H9 (cell line): ENCODE results near the gene DIAPH3. TPM values are rescaled to one million over a fixed set of nuclear protein-coding genes. Genes with fewer than 3 reads are reported as not detected.

Experiments
- DNase-seq: peaks from one replicate; pipeline ENCODE4 v3.0.0-alpha.2; 2017
- H2AFZ ChIP-seq: one replicate; pipeline ENCODE4 v1.6.1; 2013; ENCODE audit warnings: mild to moderate bottlenecking, low read length, control low read depth, moderate library complexity
- H2AK5ac ChIP-seq: 2 replicates; pipeline ENCODE4 v1.6.1; 2013; ENCODE audit warnings: low read length, control low read depth, mixed read lengths; ENCODE audit not compliant: insufficient read length
- H2BK120ac ChIP-seq: one replicate; pipeline ENCODE4 v1.6.1; 2013; ENCODE audit warnings: low read depth, mild to moderate bottlenecking, low read length, control low read depth, inconsistent platforms; ENCODE audit not compliant: poor library complexity, severe bottlenecking
- H2BK12ac ChIP-seq: 2 replicates; pipeline ENCODE4 v1.6.1; 2013; ENCODE audit warnings: low read length, control low read depth, mixed read lengths, low read depth; ENCODE audit not compliant: insufficient read length
- H2BK15ac ChIP-seq: 2 replicates; pipeline ENCODE4 v1.6.1; 2013; ENCODE audit warnings: low read depth, low read length, control low read depth
- H2BK20ac ChIP-seq: one replicate; pipeline ENCODE4 v1.6.1; 2013; ENCODE audit warnings: low read depth, mild to moderate bottlenecking, low read length, control low read depth, inconsistent platforms; ENCODE audit not compliant: poor library complexity, severe bottlenecking
- H2BK5ac ChIP-seq: 2 replicates; pipeline ENCODE4 v1.6.1; 2013; ENCODE audit warnings: low read length, control low read depth, mixed read lengths; ENCODE audit not compliant: insufficient read length
- H3K14ac ChIP-seq: 2 replicates; pipeline ENCODE4 v1.6.1; 2013; ENCODE audit warnings: low read length, control low read depth; ENCODE audit not compliant: insufficient read depth
- H3K18ac ChIP-seq: 2 replicates; pipeline ENCODE4 v1.6.1; 2013; ENCODE audit warnings: low read depth, mild to moderate bottlenecking, mixed read lengths, low read length, control low read depth; ENCODE audit not compliant: insufficient read length
- H3K23ac ChIP-seq: 2 replicates; pipeline ENCODE4 v1.6.1; 2013; ENCODE audit warnings: low read length, control low read depth, mixed read lengths, low read depth; ENCODE audit not compliant: insufficient read length
- H3K23me2 ChIP-seq: 2 replicates; pipeline ENCODE4 v1.6.1; 2013; ENCODE audit warnings: low read depth, mild to moderate bottlenecking, mixed read lengths, low read length, control low read depth; ENCODE audit not compliant: insufficient read length, poor library complexity, severe bottlenecking
- H3K27ac ChIP-seq: 2 replicates; pipeline ENCODE4 v1.5.1; 2013; ENCODE audit warnings: low read length, control low read depth, mixed read lengths, low read depth; ENCODE audit not compliant: insufficient read length
- H3K27me3 ChIP-seq: 2 replicates; pipeline ENCODE4 v1.6.1; 2013; ENCODE audit warnings: low read length, control low read depth, inconsistent platforms; ENCODE audit not compliant: insufficient read depth
- H3K4ac ChIP-seq: 2 replicates; pipeline ENCODE4 v1.6.1; 2013; ENCODE audit warnings: low read depth, mild to moderate bottlenecking, control low read depth, inconsistent platforms, low read length, moderate library complexity
- H3K4me1 ChIP-seq: 2 replicates; pipeline ENCODE4 v1.6.1; 2013; ENCODE audit warnings: low read length, control low read depth, inconsistent platforms; ENCODE audit not compliant: insufficient read depth
- H3K4me2 ChIP-seq: 2 replicates; pipeline ENCODE4 v1.6.1; 2013; ENCODE audit warnings: low read length, control low read depth, mixed read lengths; ENCODE audit not compliant: insufficient read length, insufficient read depth
- H3K56ac ChIP-seq: 2 replicates; pipeline ENCODE4 v1.6.1; 2013; ENCODE audit warnings: low read depth, mild to moderate bottlenecking, mixed read lengths, low read length, control low read depth; ENCODE audit not compliant: insufficient read length
- H3K79me1 ChIP-seq: 2 replicates; pipeline ENCODE4 v1.6.1; 2013; ENCODE audit warnings: low read depth, mild to moderate bottlenecking, moderate library complexity, low read length, control low read depth, inconsistent platforms; ENCODE audit not compliant: insufficient read depth, poor library complexity, severe bottlenecking
- H3K79me2 ChIP-seq: 2 replicates; pipeline ENCODE4 v1.6.1; 2013; ENCODE audit warnings: low read length, control low read depth, inconsistent platforms; ENCODE audit not compliant: insufficient read depth
- H3K9ac ChIP-seq: 2 replicates; pipeline ENCODE4 v1.6.1; 2013; ENCODE audit warnings: low read length, control low read depth, mixed read lengths; ENCODE audit not compliant: insufficient read length; ENCODE audit errors: extremely low read depth
- H3K9me3 ChIP-seq: one replicate; pipeline ENCODE4 v1.6.1; 2013; ENCODE audit warnings: low read depth, low read length, inconsistent platforms; ENCODE audit not compliant: control insufficient read depth
- H3T11ph ChIP-seq: one replicate; pipeline ENCODE4 v1.6.1; 2013; ENCODE audit warnings: mild to moderate bottlenecking, low read length, control low read depth, inconsistent platforms
- H4K20me1 ChIP-seq: one replicate; pipeline ENCODE4 v1.6.1; 2013; ENCODE audit not compliant: control insufficient read depth, insufficient read length, insufficient read depth
- H4K5ac ChIP-seq: 2 replicates; pipeline ENCODE4 v1.6.1; 2013; ENCODE audit warnings: low read depth, mild to moderate bottlenecking, mixed read lengths, low read length, control low read depth; ENCODE audit not compliant: insufficient read length
- H4K8ac ChIP-seq: replicated peaks from 2 replicates; pipeline ENCODE4 v1.6.1; 2013; ENCODE audit warnings: low read length, control low read depth, mixed read lengths, low read depth; ENCODE audit not compliant: insufficient read length
- H4K91ac ChIP-seq: 2 replicates; pipeline ENCODE4 v1.6.1; 2013; ENCODE audit warnings: low read depth, mild to moderate bottlenecking, moderate library complexity, mixed read lengths, low read length, control low read depth; ENCODE audit not compliant: insufficient read length
- H3K27ac Mint-ChIP-seq, 3 experiments: 2 replicates in 2 of 3; 3 replicates in 1 of 3; pipeline ENCODE4 v1.8.0; 2020 to 2021; ENCODE audit warnings: mixed read lengths in 3 of 3, mild to moderate bottlenecking in 1 of 3, moderate library complexity in 1 of 3
- H3K27me3 Mint-ChIP-seq: 2 replicates; pipeline ENCODE4 v1.8.0; 2021; ENCODE audit warnings: low read depth, mild to moderate bottlenecking, moderate library complexity, mixed read lengths
- H3K36me3 Mint-ChIP-seq, 3 experiments: 2 replicates in 2 of 3; 3 replicates in 1 of 3; pipeline ENCODE4 v1.8.0; 2020 to 2021; ENCODE audit warnings: low read depth in 3 of 3, mixed read lengths in 3 of 3; ENCODE audit not compliant: insufficient read depth in 1 of 3
- H3K4me1 Mint-ChIP-seq, 2 experiments: 2 replicates each; pipeline ENCODE4 v1.8.0; 2020; ENCODE audit warnings: mixed read lengths in 2 of 2
- H3K4me3 Mint-ChIP-seq, 2 experiments: 2 replicates in 1 of 2; 3 replicates in 1 of 2; pipeline ENCODE4 v1.8.0; 2020 to 2021; ENCODE audit warnings: mild to moderate bottlenecking in 2 of 2, mixed read lengths in 2 of 2, moderate library complexity in 1 of 2
- H3K9me3 Mint-ChIP-seq, 2 experiments: 2 replicates in 1 of 2; 3 replicates in 1 of 2; pipeline ENCODE4 v1.8.0; 2020; ENCODE audit warnings: mild to moderate bottlenecking in 2 of 2, mixed read lengths in 2 of 2, moderate library complexity in 1 of 2
- WGBS: extraction: QIAGEN DNeasy Blood & Tissue Kit; methylation state at CpG from one replicate; pipeline ENCODE4 v1.1.7; 2013; ENCODE audit warnings: missing lambda C conversion rate, low lambda C conversion rate, mixed read lengths; ENCODE audit not compliant: insufficient read length; ENCODE audit errors: extremely low coverage; 5-methylcytosine and 5-hydroxymethylcytosine counted together
- total RNA-seq: library from RNA; stranded (reverse); gene quantifications from 2 replicates; pipeline ENCODE4 v1.2.1, GENCODE V29; 2021
- TF ChIP-seq, protein P1 (sequence below): fragments of 200-600 bp; sonication (generic); conservative IDR thresholded peaks from 3 replicates; pipeline ENCODE4 v1.8.0; 2021; ENCODE audit warnings: antibody characterized with exemption, mild to moderate bottlenecking

DIAPH3 gene
- total RNA-seq, 1 experiment from 2014 or later, result 23.1 TPM

DNA sequence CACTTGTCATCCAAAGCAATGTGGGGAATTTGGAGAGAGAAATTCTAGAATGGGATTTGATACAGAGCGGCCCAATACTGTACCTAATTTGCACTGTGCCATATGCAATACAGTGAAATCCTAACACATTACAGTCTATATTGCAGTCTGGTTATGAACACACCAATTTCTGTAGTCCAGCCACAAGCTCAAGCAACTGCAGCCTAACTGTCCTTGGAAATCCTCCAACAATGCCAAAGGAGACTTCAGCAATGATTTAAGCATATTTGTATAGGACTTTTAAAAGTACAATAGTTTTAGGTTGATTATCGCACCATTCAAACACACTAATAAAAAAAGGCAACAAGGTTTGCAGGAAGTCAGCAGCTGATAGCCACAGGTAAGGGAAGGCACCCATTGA is 17.3 kb downstream of the DIAPH3 start:
- H2AK5ac ChIP-seq, result no peak overlapping the region
- H3K79me1 ChIP-seq, result peaks cover 16% of the 10 kb centered on the region
- H3K9ac ChIP-seq, result no peak overlapping the region
- H3K27me3 ChIP-seq, result no peaks in the 10 kb centered on the region
- no peak overlapping the region for H4K91ac ChIP-seq
- H3K23me2 ChIP-seq, result no peaks in the 10 kb centered on the region
- no CpG with 5 or more reads among the region's 2 CpGs for WGBS
- no peak overlapping the region for H3K27ac ChIP-seq
- H3K4me2 ChIP-seq, result no peak overlapping the region
- H3K23ac ChIP-seq, result no peak overlapping the region
- no peak overlapping the region for H2BK120ac ChIP-seq
- H3K4me1 ChIP-seq, result peaks cover 14% of the 10 kb centered on the region
- H2BK5ac ChIP-seq, result no peak overlapping the region
- no peak overlapping the region for H3K18ac ChIP-seq
- no peak overlapping the region for H2AFZ ChIP-seq
- no peak overlapping the region for H3K14ac ChIP-seq
- Mint-ChIP-seq H3K9me3 (no peaks in the 10 kb centered on the region), H3K36me3 (no peaks in the 10 kb centered on the region), H3K27me3 (no peaks in the 10 kb centered on the region), H3K27ac (no peak overlapping the region), H3K4me1 (peaks cover 34 to 36% of the 10 kb centered on the region in 2 experiments), H3K4me3 (no peak overlapping the region)
- no peak overlapping the region for H4K5ac ChIP-seq
- H2BK12ac ChIP-seq, result no peak overlapping the region
- TF ChIP-seq, protein P1, sequence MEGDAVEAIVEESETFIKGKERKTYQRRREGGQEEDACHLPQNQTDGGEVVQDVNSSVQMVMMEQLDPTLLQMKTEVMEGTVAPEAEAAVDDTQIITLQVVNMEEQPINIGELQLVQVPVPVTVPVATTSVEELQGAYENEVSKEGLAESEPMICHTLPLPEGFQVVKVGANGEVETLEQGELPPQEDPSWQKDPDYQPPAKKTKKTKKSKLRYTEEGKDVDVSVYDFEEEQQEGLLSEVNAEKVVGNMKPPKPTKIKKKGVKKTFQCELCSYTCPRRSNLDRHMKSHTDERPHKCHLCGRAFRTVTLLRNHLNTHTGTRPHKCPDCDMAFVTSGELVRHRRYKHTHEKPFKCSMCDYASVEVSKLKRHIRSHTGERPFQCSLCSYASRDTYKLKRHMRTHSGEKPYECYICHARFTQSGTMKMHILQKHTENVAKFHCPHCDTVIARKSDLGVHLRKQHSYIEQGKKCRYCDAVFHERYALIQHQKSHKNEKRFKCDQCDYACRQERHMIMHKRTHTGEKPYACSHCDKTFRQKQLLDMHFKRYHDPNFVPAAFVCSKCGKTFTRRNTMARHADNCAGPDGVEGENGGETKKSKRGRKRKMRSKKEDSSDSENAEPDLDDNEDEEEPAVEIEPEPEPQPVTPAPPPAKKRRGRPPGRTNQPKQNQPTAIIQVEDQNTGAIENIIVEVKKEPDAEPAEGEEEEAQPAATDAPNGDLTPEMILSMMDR, result no peak
- H4K20me1 ChIP-seq, result no peaks in the 10 kb centered on the region
- H4K8ac ChIP-seq, result no peak overlapping the region
- no peaks in the 10 kb centered on the region for H3K9me3 ChIP-seq
- no peak overlapping the region for H2BK15ac ChIP-seq
- H3T11ph ChIP-seq, result no peak overlapping the region
- peaks cover 19% of the 10 kb centered on the region; the same call in 1 of the 2 replicates for H3K79me2 ChIP-seq
- no peak overlapping the region for H3K56ac ChIP-seq
- no peak overlapping the region for H3K4ac ChIP-seq
- no peak overlapping the region for H2BK20ac ChIP-seq
- no peak for DNase-seq
